Endothelial cell of umbilical vein (primary cell): ENCODE data around the gene UBE2U.

ENCODE experiments used
- CTCF ChIP-seq, 2 donors: IDR thresholded peaks; 1 replicate in 1 of 2; 2 replicates in 1 of 2; pipeline ENCODE4 v1.5.1; 2011; ENCODE audit warnings: low read length in 2 of 2, mild to moderate bottlenecking in 2 of 2, moderate library complexity in 2 of 2, control low read depth in 1 of 2, inconsistent platforms in 1 of 2, low read depth in 1 of 2; ENCODE audit not compliant: insufficient read depth in 1 of 2; ENCODE audit errors: extremely low read depth in 1 of 2
- EZH2 ChIP-seq: IDR thresholded peaks from 2 replicates; pipeline ENCODE4 v1.6.1; 2012; ENCODE audit warnings: borderline replicate concordance, low read depth, mild to moderate bottlenecking, moderate library complexity, low read length, inconsistent platforms; ENCODE audit not compliant: severe bottlenecking
- GATA2 ChIP-seq: IDR thresholded peaks from 2 replicates; pipeline ENCODE4 v1.7.0; 2011; ENCODE audit warnings: low read depth, mild to moderate bottlenecking, moderate library complexity, mixed read lengths, low read length; ENCODE audit not compliant: insufficient read length, insufficient read depth
- POLR2A ChIP-seq: IDR thresholded peaks from 2 replicates; pipeline ENCODE4 v1.6.1; 2012; ENCODE audit warnings: low read depth, mild to moderate bottlenecking, control low read depth, low read length

- TF ChIP-seq CTCF (IDR thresholded peaks at IDR 0.05; ENCODE audit: extremely low read depth in 1 of 2, insufficient read depth in 1 of 2, low read depth in 1 of 2, low read length in 2 of 2) (peak; percentile 34 to 47), GATA2 (no peak), EZH2 (no peak), POLR2A (no peak)
Observed at GRCh38 chr1:64246294-64246917, 43.0 kb downstream of the UBE2U start.
